K562 (cell line): ENCODE data around the gene GBP1. TPM values are rescaled to one million over a fixed set of nuclear protein-coding genes. Genes with fewer than 3 reads are reported as not detected.
A peak's percentile ranks its signal among the peaks of the same experiment; 100 is the strongest.

ENCODE experiments used
- ATAC-seq: fragments of 200-7000 bp; cut with Tn5 transposase; 3 replicates; pipeline ENCODE4 v1.9.1; 2020; ENCODE audit warnings: moderate library complexity
- BruUV-seq: library from RNA; stranded (reverse); fragments of 400-500 nt; replicated peaks from 2 replicates; lab custom pipeline; 2021; lab: Mats Ljungman, UMichigan
- CTCF ChIA-PET: fragments of 300-600 bp; formaldehyde crosslinking; extraction: SDS; loops from one replicate; lab custom pipeline; 2021; ENCODE audit warnings: low intra/inter-chr PET ratio; lab: Yijun Ruan, JAX
- POLR2A ChIA-PET: fragments of 300-600, 350-650 bp; sonication (Branson Sonifier 250); formaldehyde crosslinking; extraction: SDS; loops from one replicate; lab custom pipeline; 2021; ENCODE audit warnings: antibody characterized with exemption, inconsistent platforms; lab: Yijun Ruan, JAX
- DNase-seq, 4 experiments: peaks; one replicate each; pipeline versions ENCODE4 v3.0.0 to v3.0.0-alpha.2; 2011 to 2018; ENCODE audit warnings: low spot score in 3 of 4, mixed read lengths in 3 of 4; ENCODE audit errors: extremely low read depth in 1 of 4
- FAIRE-seq: peaks from 2 replicates; lab custom pipeline; 2011; peaks lifted over from hg19 to GRCh38; lab: Jason Lieb, UNC
- H2AFZ ChIP-seq: 2 replicates; pipeline ENCODE4 v1.6.0; 2011; ENCODE audit warnings: low read depth, low read length, control low read depth, inconsistent platforms
- H3K27ac ChIP-seq: fragments of 200-600 bp; 3 replicates; pipeline ENCODE4 v1.8.0; 2011; ENCODE audit warnings: low read depth, mild to moderate bottlenecking, control low read depth, inconsistent platforms, low read length, moderate library complexity, mixed read lengths; ENCODE audit errors: extremely low read depth
- H3K27me3 ChIP-seq, 2 experiments: fragments of 300-600 bp in 1 of 2; 2 replicates in 1 of 2; 3 replicates in 1 of 2; pipeline versions ENCODE4 v1.6.0 to v1.8.0; 2011; ENCODE audit warnings: inconsistent platforms in 2 of 2, low read length in 2 of 2, mild to moderate bottlenecking in 1 of 2, mixed read lengths in 1 of 2, moderate library complexity in 1 of 2; ENCODE audit not compliant: control insufficient read depth in 2 of 2, insufficient read depth in 2 of 2
- H3K36me3 ChIP-seq: fragments of 300-600 bp; 3 replicates; pipeline ENCODE4 v1.8.0; 2011; ENCODE audit warnings: mild to moderate bottlenecking, low read length, inconsistent platforms; ENCODE audit not compliant: control insufficient read depth, insufficient read depth
- H3K4me1 ChIP-seq, 2 experiments: fragments of 200-600 bp in 1 of 2; replicated peaks in 1 of 2; 2 replicates in 1 of 2; 3 replicates in 1 of 2; pipeline versions ENCODE4 v1.5.1 to v1.8.0; 2011; ENCODE audit warnings: inconsistent platforms in 2 of 2, low read length in 2 of 2, mild to moderate bottlenecking in 1 of 2, mixed read lengths in 1 of 2, moderate library complexity in 1 of 2; ENCODE audit not compliant: control insufficient read depth in 2 of 2, insufficient read depth in 2 of 2
- H3K4me2 ChIP-seq: 2 replicates; pipeline ENCODE4 v1.6.1; 2011; ENCODE audit warnings: low read length, control low read depth, inconsistent platforms, mixed read lengths; ENCODE audit not compliant: insufficient read depth
- H3K4me3 ChIP-seq: fragments of 200-600 bp; sonication (generic), shearing (Covaris generic); 2 replicates; pipeline ENCODE4 v1.5.1; 2016; ENCODE audit warnings: control low read depth, inconsistent platforms
- H3K79me2 ChIP-seq: fragments of 200-600 bp; 3 replicates; pipeline ENCODE4 v1.8.0; 2011; ENCODE audit warnings: low read length, inconsistent platforms; ENCODE audit not compliant: control insufficient read depth, insufficient read depth
- H3K9ac ChIP-seq, 2 experiments: 2 replicates each; pipeline versions ENCODE4 v1.6.0 to v1.6.1; 2011; ENCODE audit warnings: low read depth in 2 of 2, low read length in 2 of 2, control low read depth in 1 of 2, inconsistent platforms in 1 of 2, mild to moderate bottlenecking in 1 of 2, mixed read lengths in 1 of 2; ENCODE audit not compliant: insufficient read depth in 1 of 2
- H3K9me1 ChIP-seq: one replicate; pipeline ENCODE4 v1.6.0; 2011; ENCODE audit warnings: inconsistent platforms, mild to moderate bottlenecking, low read length, moderate library complexity; ENCODE audit not compliant: control insufficient read depth, insufficient read depth
- H3K9me3 ChIP-seq: replicated peaks from 2 replicates; pipeline ENCODE4 v1.5.1; 2011; ENCODE audit warnings: low read depth, low read length, inconsistent platforms; ENCODE audit not compliant: control insufficient read depth, insufficient read depth
- H4K20me1 ChIP-seq: replicated peaks from 2 replicates; pipeline ENCODE4 v1.6.1; 2011; ENCODE audit warnings: low read length, inconsistent platforms, mixed read lengths; ENCODE audit not compliant: control insufficient read depth, insufficient read depth
- PCBP1 ChIP-seq: fragments of 200-400 bp; formaldehyde crosslinking; IDR thresholded peaks from 2 replicates; pipeline ENCODE4 v1.6.1; 2018; ENCODE audit warnings: mild to moderate bottlenecking, low read depth, low read length; ENCODE audit not compliant: poor library complexity, severe bottlenecking
- SMARCA4 ChIP-seq: fragments of 450-650 bp; IDR thresholded peaks from 2 replicates; pipeline ENCODE4 v1.6.1; 2016
- SP1 ChIP-seq: sonication (generic); formaldehyde crosslinking; IDR thresholded peaks from 2 replicates; pipeline ENCODE4 v1.8.1; 2022; ENCODE audit warnings: mild to moderate bottlenecking, missing genetic modification reagents
- WGBS: fragments of 100-300 bp; shearing (Covaris generic); methylation state at CpG from one replicate; pipeline ENCODE4 v1.1.6; 2016; ENCODE audit warnings: low coverage, mixed read lengths; ENCODE audit not compliant: insufficient coverage; ENCODE audit errors: missing lambda C conversion rate; 5-methylcytosine and 5-hydroxymethylcytosine counted together
- in situ Hi-C: fragments of 300-500 bp; cut with MboI; formaldehyde crosslinking; loops from 4 replicates; pipeline ENCODE4 v1.15.0; 2018; ENCODE audit warnings: inconsistent platforms, mixed read lengths
- intact Hi-C: fragments of 100-400 bp; cut with micrococcal nuclease; formaldehyde crosslinking; loops from 2 replicates; pipeline ENCODE4 v1.14.2; 2022
- polyA plus RNA-seq, 8 experiments: library from polyadenylated mRNA; depleted of rRNA in 4 of 8; stranded (reverse) in 5 of 8; unstranded in 3 of 8; fragments of >200 nt; fragmentation: Nextera tagmentation in 2 of 8; fragmentation: Illumina TruSeq in 1 of 8; extraction: Ambion mirVana in 2 of 8; extraction: Trizol in 1 of 8; gene quantifications; 2 replicates each; pipeline versions ENCODE4 v1.2.1 to v1.2.3, GENCODE V29; 2011 to 2014; ENCODE audit warnings: inconsistent platforms in 1 of 8, missing spikeins in 1 of 8
- total RNA-seq, 7 experiments: library from RNA; depleted of rRNA in 6 of 7; stranded (reverse); fragments of >200 nt in 6 of 7; fragmentation: Illumina TruSeq in 2 of 7; extraction: Trizol in 2 of 7; gene quantifications; 2 replicates each; pipeline versions ENCODE4 v1.2.1 to v1.2.3, GENCODE V29; 2011 to 2021; ENCODE audit warnings: low replicate concordance in 1 of 7
- TF ChIP-seq, protein P1 (sequence below): fragments of 450-650 bp; IDR thresholded peaks from 2 replicates; pipeline ENCODE4 v1.6.1; 2014; ENCODE audit warnings: low read depth, mild to moderate bottlenecking, moderate library complexity, borderline replicate concordance
- TF ChIP-seq, protein P2 (sequence below): IDR thresholded peaks from 2 replicates; pipeline ENCODE4 v1.6.1; 2016; ENCODE audit warnings: missing genetic modification characterization, missing compliant biosample characterization
- TF ChIP-seq, protein P3 (sequence below): fragments of 150-350 bp; IDR thresholded peaks from 2 replicates; pipeline ENCODE4 v1.6.1; 2014; ENCODE audit warnings: low read depth, mild to moderate bottlenecking, low read length, borderline replicate concordance
- TF ChIP-seq, protein P4 (sequence below): sonication (generic); formaldehyde crosslinking; IDR thresholded peaks from 2 replicates; pipeline ENCODE4 v1.8.0; 2022; ENCODE audit warnings: mild to moderate bottlenecking, low read depth, missing genetic modification reagents

GBP1 gene
- total and polyA plus RNA-seq, 9 of the 15 experiments (the other 6 are each of a cell fraction or from before 2014, with no cell fraction given), result not detected

DNA sequence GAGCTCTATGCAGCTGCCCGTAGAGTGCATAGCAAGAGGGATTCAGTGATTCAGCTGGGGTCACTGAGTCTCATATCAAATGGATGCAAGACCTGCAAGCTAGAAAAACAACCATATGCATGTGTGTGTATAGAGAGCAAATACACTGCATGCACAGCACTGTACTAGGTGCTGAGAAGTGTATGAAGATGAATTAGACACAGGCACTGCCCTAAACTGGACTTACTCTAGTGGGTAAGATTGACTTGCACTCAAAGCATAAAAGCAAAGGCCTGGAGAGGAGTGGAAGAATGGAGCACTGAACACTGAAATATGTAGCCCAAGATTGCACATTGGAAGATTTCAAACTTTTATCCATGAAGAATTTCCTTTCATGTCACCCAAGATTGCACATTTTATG, 5.5 kb upstream of the GBP1 start:
- FAIRE-seq (no peak), DNase-seq (no peak), ATAC-seq (no peak)
- no peaks in the 10 kb centered on the region for H3K79me2 ChIP-seq
- H3K9ac ChIP-seq, result no peak overlapping the region
- TF ChIP-seq SMARCA4 (no peak), PCBP1 (no peak), SP1 (CRISPR knock-in tag) (no peak)
- TF ChIP-seq, protein P1, sequence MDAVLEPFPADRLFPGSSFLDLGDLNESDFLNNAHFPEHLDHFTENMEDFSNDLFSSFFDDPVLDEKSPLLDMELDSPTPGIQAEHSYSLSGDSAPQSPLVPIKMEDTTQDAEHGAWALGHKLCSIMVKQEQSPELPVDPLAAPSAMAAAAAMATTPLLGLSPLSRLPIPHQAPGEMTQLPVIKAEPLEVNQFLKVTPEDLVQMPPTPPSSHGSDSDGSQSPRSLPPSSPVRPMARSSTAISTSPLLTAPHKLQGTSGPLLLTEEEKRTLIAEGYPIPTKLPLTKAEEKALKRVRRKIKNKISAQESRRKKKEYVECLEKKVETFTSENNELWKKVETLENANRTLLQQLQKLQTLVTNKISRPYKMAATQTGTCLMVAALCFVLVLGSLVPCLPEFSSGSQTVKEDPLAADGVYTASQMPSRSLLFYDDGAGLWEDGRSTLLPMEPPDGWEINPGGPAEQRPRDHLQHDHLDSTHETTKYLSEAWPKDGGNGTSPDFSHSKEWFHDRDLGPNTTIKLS, result no peak
- intact Hi-C loops, result no loop called here
- ChIA-PET POLR2A (interaction anchor here (1.6 kb wide), 1 partner anchor 19 kb away, joined by 3 read pairs; no protein-coding TSS in a partner anchor), CTCF (no interaction called here)
- H3K4me1 ChIP-seq, result no peaks in the 10 kb centered on the region
- H3K36me3 ChIP-seq, result no peaks in the 10 kb centered on the region
- no peak overlapping the region for H2AFZ ChIP-seq
- no TSS peak for BruUV-seq
- H3K27me3 ChIP-seq, result no peaks in the 10 kb centered on the region
- no peak overlapping the region for H3K27ac ChIP-seq
- no peaks in the 10 kb centered on the region for H3K9me3 ChIP-seq
- H3K9me1 ChIP-seq, result no peaks in the 10 kb centered on the region
- WGBS, result 0% methylated on average over 1 of the region's 1 CpG
- H4K20me1 ChIP-seq, result no peaks in the 10 kb centered on the region
- no peak overlapping the region for H3K4me3 ChIP-seq
- in situ Hi-C loops, result no loop called here
- no peak overlapping the region for H3K4me2 ChIP-seq

DNA sequence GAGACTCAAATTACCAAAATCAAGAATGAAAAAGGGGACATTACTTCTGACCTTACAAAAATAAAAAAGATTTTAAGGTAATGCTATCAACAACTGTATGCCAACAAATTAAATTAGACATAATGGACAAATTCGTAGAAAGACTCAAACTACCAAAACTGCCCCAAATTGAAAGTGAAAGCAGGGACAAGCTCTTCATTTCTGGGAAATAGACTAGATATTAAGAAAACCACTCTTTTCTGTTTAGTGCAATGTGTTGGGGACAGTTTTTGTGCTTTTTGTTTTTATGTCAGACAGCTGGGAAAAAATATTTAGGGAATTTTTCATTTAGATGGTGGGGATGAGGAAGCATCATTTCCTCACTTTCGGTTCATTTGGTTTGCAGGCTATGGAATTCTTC, 4.9 kb upstream of the GBP1 start:
- Histone ChIP-seq H3K27ac (no peak overlapping the region), H3K9ac (no peak overlapping the region), H3K4me2 (no peak overlapping the region), H3K27me3 (no peaks in the 10 kb centered on the region), H2AFZ (no peak overlapping the region), H3K9me3 (no peaks in the 10 kb centered on the region), H3K79me2 (no peaks in the 10 kb centered on the region), H3K4me1 (no peaks in the 10 kb centered on the region), H3K36me3 (no peaks in the 10 kb centered on the region), H3K9me1 (no peaks in the 10 kb centered on the region), H4K20me1 (no peaks in the 10 kb centered on the region), H3K4me3 (no peak overlapping the region)
- CTCF ChIA-PET, result no interaction called here
- WGBS, result 0% methylated on average over 2 of the region's 2 CpGs
- FAIRE-seq (peak; percentile 40), ATAC-seq (no peak), DNase-seq (no peak)
- no TSS peak for BruUV-seq
- POLR2A ChIA-PET, result interaction anchor here (1.6 kb wide), 1 partner anchor 19 kb away, joined by 3 read pairs; no protein-coding TSS in a partner anchor
- intact Hi-C loops (no loop called here), in situ Hi-C loops (no loop called here)
- TF ChIP-seq, protein P2, sequence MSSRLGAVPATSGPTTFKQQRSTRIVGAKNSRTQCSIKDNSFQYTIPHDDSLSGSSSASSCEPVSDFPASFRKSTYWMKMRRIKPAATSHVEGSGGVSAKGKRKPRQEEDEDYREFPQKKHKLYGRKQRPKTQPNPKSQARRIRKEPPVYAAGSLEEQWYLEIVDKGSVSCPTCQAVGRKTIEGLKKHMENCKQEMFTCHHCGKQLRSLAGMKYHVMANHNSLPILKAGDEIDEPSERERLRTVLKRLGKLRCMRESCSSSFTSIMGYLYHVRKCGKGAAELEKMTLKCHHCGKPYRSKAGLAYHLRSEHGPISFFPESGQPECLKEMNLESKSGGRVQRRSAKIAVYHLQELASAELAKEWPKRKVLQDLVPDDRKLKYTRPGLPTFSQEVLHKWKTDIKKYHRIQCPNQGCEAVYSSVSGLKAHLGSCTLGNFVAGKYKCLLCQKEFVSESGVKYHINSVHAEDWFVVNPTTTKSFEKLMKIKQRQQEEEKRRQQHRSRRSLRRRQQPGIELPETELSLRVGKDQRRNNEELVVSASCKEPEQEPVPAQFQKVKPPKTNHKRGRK (tag), result peak; percentile 17
- TF ChIP-seq, protein P3, sequence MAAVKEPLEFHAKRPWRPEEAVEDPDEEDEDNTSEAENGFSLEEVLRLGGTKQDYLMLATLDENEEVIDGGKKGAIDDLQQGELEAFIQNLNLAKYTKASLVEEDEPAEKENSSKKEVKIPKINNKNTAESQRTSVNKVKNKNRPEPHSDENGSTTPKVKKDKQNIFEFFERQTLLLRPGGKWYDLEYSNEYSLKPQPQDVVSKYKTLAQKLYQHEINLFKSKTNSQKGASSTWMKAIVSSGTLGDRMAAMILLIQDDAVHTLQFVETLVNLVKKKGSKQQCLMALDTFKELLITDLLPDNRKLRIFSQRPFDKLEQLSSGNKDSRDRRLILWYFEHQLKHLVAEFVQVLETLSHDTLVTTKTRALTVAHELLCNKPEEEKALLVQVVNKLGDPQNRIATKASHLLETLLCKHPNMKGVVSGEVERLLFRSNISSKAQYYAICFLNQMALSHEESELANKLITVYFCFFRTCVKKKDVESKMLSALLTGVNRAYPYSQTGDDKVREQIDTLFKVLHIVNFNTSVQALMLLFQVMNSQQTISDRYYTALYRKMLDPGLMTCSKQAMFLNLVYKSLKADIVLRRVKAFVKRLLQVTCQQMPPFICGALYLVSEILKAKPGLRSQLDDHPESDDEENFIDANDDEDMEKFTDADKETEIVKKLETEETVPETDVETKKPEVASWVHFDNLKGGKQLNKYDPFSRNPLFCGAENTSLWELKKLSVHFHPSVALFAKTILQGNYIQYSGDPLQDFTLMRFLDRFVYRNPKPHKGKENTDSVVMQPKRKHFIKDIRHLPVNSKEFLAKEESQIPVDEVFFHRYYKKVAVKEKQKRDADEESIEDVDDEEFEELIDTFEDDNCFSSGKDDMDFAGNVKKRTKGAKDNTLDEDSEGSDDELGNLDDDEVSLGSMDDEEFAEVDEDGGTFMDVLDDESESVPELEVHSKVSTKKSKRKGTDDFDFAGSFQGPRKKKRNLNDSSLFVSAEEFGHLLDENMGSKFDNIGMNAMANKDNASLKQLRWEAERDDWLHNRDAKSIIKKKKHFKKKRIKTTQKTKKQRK, result no peak
- TF ChIP-seq, protein P4, sequence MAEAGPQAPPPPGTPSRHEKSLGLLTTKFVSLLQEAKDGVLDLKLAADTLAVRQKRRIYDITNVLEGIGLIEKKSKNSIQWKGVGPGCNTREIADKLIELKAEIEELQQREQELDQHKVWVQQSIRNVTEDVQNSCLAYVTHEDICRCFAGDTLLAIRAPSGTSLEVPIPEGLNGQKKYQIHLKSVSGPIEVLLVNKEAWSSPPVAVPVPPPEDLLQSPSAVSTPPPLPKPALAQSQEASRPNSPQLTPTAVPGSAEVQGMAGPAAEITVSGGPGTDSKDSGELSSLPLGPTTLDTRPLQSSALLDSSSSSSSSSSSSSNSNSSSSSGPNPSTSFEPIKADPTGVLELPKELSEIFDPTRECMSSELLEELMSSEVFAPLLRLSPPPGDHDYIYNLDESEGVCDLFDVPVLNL (CRISPR knock-in tag), result no peak
